ENCODE measurements around the gene POU2F1. TPM values are rescaled to one million over a fixed set of nuclear protein-coding genes. Genes with fewer than 3 reads are reported as not detected.

Gene POU2F1
- total and polyA plus RNA-seq, 4 donors: 0.93 to 10.5 (median 6.5) TPM

GRCh38 chr1:167431909-167432650, 211.4 kb downstream of the POU2F1 start:
- DNase-seq (ENCODE audit: low spot score): no peak
- no peak for TF ChIP-seq SP1 (IDR thresholded peaks at IDR 0.05)
- TF ChIP-seq FOXA1 (IDR thresholded peaks at IDR 0.05): no peak
- no peak for TF ChIP-seq CTCF (IDR thresholded peaks at IDR 0.05; ENCODE audit: low read depth, low read length, missing input control)
- TF ChIP-seq, protein P1, sequence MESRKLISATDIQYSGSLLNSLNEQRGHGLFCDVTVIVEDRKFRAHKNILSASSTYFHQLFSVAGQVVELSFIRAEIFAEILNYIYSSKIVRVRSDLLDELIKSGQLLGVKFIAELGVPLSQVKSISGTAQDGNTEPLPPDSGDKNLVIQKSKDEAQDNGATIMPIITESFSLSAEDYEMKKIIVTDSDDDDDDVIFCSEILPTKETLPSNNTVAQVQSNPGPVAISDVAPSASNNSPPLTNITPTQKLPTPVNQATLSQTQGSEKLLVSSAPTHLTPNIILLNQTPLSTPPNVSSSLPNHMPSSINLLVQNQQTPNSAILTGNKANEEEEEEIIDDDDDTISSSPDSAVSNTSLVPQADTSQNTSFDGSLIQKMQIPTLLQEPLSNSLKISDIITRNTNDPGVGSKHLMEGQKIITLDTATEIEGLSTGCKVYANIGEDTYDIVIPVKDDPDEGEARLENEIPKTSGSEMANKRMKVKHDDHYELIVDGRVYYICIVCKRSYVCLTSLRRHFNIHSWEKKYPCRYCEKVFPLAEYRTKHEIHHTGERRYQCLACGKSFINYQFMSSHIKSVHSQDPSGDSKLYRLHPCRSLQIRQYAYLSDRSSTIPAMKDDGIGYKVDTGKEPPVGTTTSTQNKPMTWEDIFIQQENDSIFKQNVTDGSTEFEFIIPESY (IDR thresholded peaks at IDR 0.05): no peak
- TF ChIP-seq HNF4A (conservative IDR thresholded peaks at IDR 0.05): no peak
- TF ChIP-seq EGR1 (IDR thresholded peaks at IDR 0.05; ENCODE audit: low read depth in 2 of 2): no peak
- no peak for TF ChIP-seq FOXA2 (IDR thresholded peaks at IDR 0.05)
- TF ChIP-seq RAD21 (IDR thresholded peaks at IDR 0.05): no peak
- TF ChIP-seq YY1 (IDR thresholded peaks at IDR 0.05): no peak
- no peak for TF ChIP-seq ATF3 (IDR thresholded peaks at IDR 0.05)
- TF ChIP-seq NR2F2 (IDR thresholded peaks at IDR 0.05): no peak
- no peak for TF ChIP-seq HNF4G (IDR thresholded peaks at IDR 0.05)
- TF ChIP-seq, protein P2, sequence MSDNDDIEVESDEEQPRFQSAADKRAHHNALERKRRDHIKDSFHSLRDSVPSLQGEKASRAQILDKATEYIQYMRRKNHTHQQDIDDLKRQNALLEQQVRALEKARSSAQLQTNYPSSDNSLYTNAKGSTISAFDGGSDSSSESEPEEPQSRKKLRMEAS (IDR thresholded peaks at IDR 0.05): no peak
- WGBS: 91% methylated on average over 8 of the region's 8 CpGs
- Histone ChIP-seq H3K9ac (ENCODE audit: low read depth in 1 of 2, low read length in 2 of 2) (no peak overlapping the region), H3K4me1 (ENCODE audit: control insufficient read depth in 4 of 4, insufficient read depth in 4 of 4, low read length in 3 of 4) (no peaks in the 10 kb centered on the region), H3K27me3 (ENCODE audit: control insufficient read depth in 4 of 4, insufficient read depth in 4 of 4, low read length in 3 of 4) (no peaks in the 10 kb centered on the region), H3K27ac (ENCODE audit: low read depth in 1 of 2, low read length in 2 of 2) (no peak overlapping the region), H3K9me3 (ENCODE audit: control insufficient read depth in 4 of 4, low read length in 3 of 4) (no peaks in the 10 kb centered on the region), H3K4me3 (ENCODE audit: low read depth in 1 of 3, low read length in 3 of 3) (no peak overlapping the region), H3K36me3 (ENCODE audit: control insufficient read depth in 4 of 4, insufficient read depth in 3 of 4, low read depth in 1 of 4, low read length in 3 of 4) (no peaks in the 10 kb centered on the region)

DNA sequence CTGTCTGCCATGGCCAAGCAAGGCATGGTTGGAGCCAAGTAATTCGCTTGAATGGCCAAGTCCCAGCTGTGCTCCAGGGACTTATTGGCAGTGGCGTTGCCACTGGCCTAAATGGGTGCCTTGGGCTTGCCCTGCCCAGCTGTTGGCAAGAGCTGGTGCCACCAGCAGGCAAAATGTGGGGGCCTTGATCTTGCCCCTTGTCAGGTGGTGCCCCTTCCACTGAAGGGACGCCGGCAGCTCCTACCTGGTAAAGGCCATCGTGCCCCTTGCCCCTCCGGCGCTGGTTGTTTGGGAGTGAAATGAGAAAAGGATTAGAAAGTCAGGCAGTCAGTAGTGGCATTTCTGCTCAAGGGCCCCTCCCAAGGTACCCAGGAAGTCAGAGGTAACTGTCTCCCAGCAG, 212.1 kb downstream of the POU2F1 start:
- no peaks in the 10 kb centered on the region for H3K27me3 ChIP-seq (ENCODE audit: control insufficient read depth in 4 of 4, insufficient read depth in 4 of 4, low read length in 3 of 4)
- WGBS: 98% methylated on average over 7 of the region's 7 CpGs
- TF ChIP-seq YY1 (IDR thresholded peaks at IDR 0.05) (no peak), ATF3 (IDR thresholded peaks at IDR 0.05) (no peak)
- no peaks in the 10 kb centered on the region for H3K36me3 ChIP-seq (ENCODE audit: control insufficient read depth in 4 of 4, insufficient read depth in 3 of 4, low read depth in 1 of 4, low read length in 3 of 4)
- no peak overlapping the region for H3K27ac ChIP-seq (ENCODE audit: low read depth in 1 of 2, low read length in 2 of 2)
- no peaks in the 10 kb centered on the region for H3K4me1 ChIP-seq (ENCODE audit: control insufficient read depth in 4 of 4, insufficient read depth in 4 of 4, low read length in 3 of 4)
- no peaks in the 10 kb centered on the region for H3K9me3 ChIP-seq (ENCODE audit: control insufficient read depth in 4 of 4, low read length in 3 of 4)
- no peak overlapping the region for H3K9ac ChIP-seq (ENCODE audit: low read depth in 1 of 2, low read length in 2 of 2)
- H3K4me3 ChIP-seq (ENCODE audit: low read depth in 1 of 3, low read length in 3 of 3): no peak overlapping the region
- DNase-seq (ENCODE audit: low spot score): no peak

DNA sequence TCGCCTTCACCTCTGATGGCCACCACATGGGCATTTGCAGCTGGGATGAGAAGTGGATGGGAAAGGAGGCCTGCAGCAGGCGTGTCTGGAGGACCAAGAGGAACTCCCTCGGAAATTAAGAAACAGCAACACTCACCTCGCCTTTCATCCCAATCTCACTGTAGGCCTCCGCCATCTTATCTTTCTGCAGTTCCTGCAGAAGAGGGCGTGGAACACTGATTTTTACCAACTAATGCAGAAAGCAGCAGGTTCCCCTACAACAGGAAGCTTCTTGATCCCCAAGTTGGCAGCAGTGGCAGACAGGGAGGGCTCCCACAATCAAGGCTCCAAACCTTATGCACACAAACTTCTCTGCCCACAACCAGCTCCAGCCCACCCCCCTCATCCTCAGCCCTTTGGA, 213.2 kb downstream of the POU2F1 start:
- peaks cover 0 to under 1% (median 0%) of the 10 kb centered on the region in 4 donors for H3K4me1 ChIP-seq (ENCODE audit: control insufficient read depth in 4 of 4, insufficient read depth in 4 of 4, low read length in 3 of 4)
- no peaks in the 10 kb centered on the region for H3K9me3 ChIP-seq (ENCODE audit: control insufficient read depth in 4 of 4, low read length in 3 of 4)
- no peak for DNase-seq (ENCODE audit: low spot score)
- no peak overlapping the region for H3K27ac ChIP-seq (ENCODE audit: low read depth in 1 of 2, low read length in 2 of 2)
- 93% methylated on average over 6 of the region's 6 CpGs for WGBS
- peaks cover 0 to 2% (median 0%) of the 10 kb centered on the region in 4 donors for H3K27me3 ChIP-seq (ENCODE audit: control insufficient read depth in 4 of 4, insufficient read depth in 4 of 4, low read length in 3 of 4)
- H3K9ac ChIP-seq (ENCODE audit: low read depth in 1 of 2, low read length in 2 of 2): no peak overlapping the region
- H3K4me3 ChIP-seq (ENCODE audit: low read depth in 1 of 3, low read length in 3 of 3): no peak overlapping the region
- no peaks in the 10 kb centered on the region for H3K36me3 ChIP-seq (ENCODE audit: control insufficient read depth in 4 of 4, insufficient read depth in 3 of 4, low read depth in 1 of 4, low read length in 3 of 4)
- TF ChIP-seq REST (IDR thresholded peaks at IDR 0.05) (no peak), RAD21 (IDR thresholded peaks at IDR 0.05) (no peak), FOXA2 (IDR thresholded peaks at IDR 0.05) (no peak), SP1 (IDR thresholded peaks at IDR 0.05) (no peak), JUND (IDR thresholded peaks at IDR 0.05) (no peak), NR2F2 (IDR thresholded peaks at IDR 0.05) (no peak), TAF1 (conservative IDR thresholded peaks at IDR 0.05) (no peak), FOXA1 (IDR thresholded peaks at IDR 0.05) (no peak)
- TF ChIP-seq, protein P1 (IDR thresholded peaks at IDR 0.05): no peak
- TF ChIP-seq, protein P2 (IDR thresholded peaks at IDR 0.05): no peak
